NCI-H2196 treated with DMSO at 0.1 percent for 48 hours (cell line): ENCODE measurements around the gene NPL.

ENCODE experiments used
- DNase-seq: peaks from one replicate; lab custom pipeline; 2025; ENCODE audit not compliant: unreplicated experiment; lab: John Stamatoyannopoulos, UW

The NPL gene

GRCh38 chr1:182811975-182812722, 22.6 kb downstream of the NPL start:
- DNase-seq = no peak

GRCh38 chr1:182816863-182817262, 27.3 kb downstream of the NPL start:
- no peak for DNase-seq

GRCh38 chr1:182817802-182818201, 28.2 kb downstream of the NPL start:
- no peak for DNase-seq

- DNase-seq = no peak
These were observed 33.6 kb downstream of the NPL start for GRCh38 chr1:182823220-182823619.

GRCh38 chr1:182826892-182827291, 37.3 kb downstream of the NPL start:
- no peak for DNase-seq

- no peak for DNase-seq
These were observed 39.8 kb downstream of the NPL start for GRCh38 chr1:182829285-182829932.

GRCh38 chr1:182833271-182833670, 43.7 kb downstream of the NPL start:
- DNase-seq = no peak

- no peak for DNase-seq
These were observed 44.8 kb downstream of the NPL start for GRCh38 chr1:182834326-182834725.

GRCh38 chr1:182835806-182836205, 46.2 kb downstream of the NPL start:
- DNase-seq = no peak

GRCh38 chr1:182839209-182840066, 49.9 kb downstream of the NPL start, which contains the start of gene DHX9:
TSS of gene DHX9 (plus strand) at chr1:182839347. CDS start at chr1:182842567, 3,220 bp downstream.
- peak; percentile 87 for DNase-seq

GRCh38 chr1:182841368-182841988, 51.9 kb downstream of the NPL start:
- no peak for DNase-seq

GRCh38 chr1:182842265-182842664, 52.7 kb downstream of the NPL start:
- no peak for DNase-seq

- no peak for DNase-seq
These were observed 55.8 kb downstream of the NPL start for GRCh38 chr1:182845379-182845778.

GRCh38 chr1:182845894-182846293, 56.3 kb downstream of the NPL start:
- DNase-seq = no peak

GRCh38 chr1:182847105-182847504, 57.5 kb downstream of the NPL start:
- no peak for DNase-seq

GRCh38 chr1:182848736-182849135, 59.2 kb downstream of the NPL start:
- DNase-seq = no peak

- DNase-seq = no peak
These were observed 60.7 kb downstream of the NPL start for GRCh38 chr1:182850319-182850718.

- DNase-seq = no peak
These were observed 62.3 kb downstream of the NPL start for GRCh38 chr1:182851825-182852224.

- DNase-seq = no peak
These were observed 66.3 kb downstream of the NPL start for GRCh38 chr1:182855911-182856310.

- no peak for DNase-seq
These were observed 67.6 kb downstream of the NPL start for GRCh38 chr1:182857212-182857611.

GRCh38 chr1:182860658-182861057, 71.1 kb downstream of the NPL start:
- no peak for DNase-seq
